Cerebellar cortex (tissue), 1 donor: Measurements from ENCODE around the gene SPR.

Source experiments
- DNase-seq: peaks from one replicate; pipeline ENCODE4 v3.0.0-alpha.2; 2015; ENCODE audit warnings: low spot score

Gene SPR

GRCh38 chr2:72932045-72932740 is 45.0 kb downstream of the SPR start:
- no peak for DNase-seq

GRCh38 chr2:72932805-72933204 is 45.6 kb downstream of the SPR start:
- DNase-seq, result no peak

GRCh38 chr2:72933207-72933606 is 46.0 kb downstream of the SPR start:
- no peak for DNase-seq

GRCh38 chr2:72933646-72934151 is 46.5 kb downstream of the SPR start:
- DNase-seq, result no peak

- no peak for DNase-seq
Measured at GRCh38 chr2:72934683-72935610, 47.7 kb downstream of the SPR start.

GRCh38 chr2:72935611-72935957 is 48.4 kb downstream of the SPR start:
- DNase-seq, result no peak

GRCh38 chr2:72936660-72937355 is 49.6 kb downstream of the SPR start:
- DNase-seq, result no peak

- DNase-seq, result no peak
Measured at GRCh38 chr2:72937356-72937669, 50.1 kb downstream of the SPR start.

- DNase-seq, result no peak
Measured at GRCh38 chr2:72938455-72938854, 51.2 kb downstream of the SPR start.

GRCh38 chr2:72940361-72940760 is 53.2 kb downstream of the SPR start:
- no peak for DNase-seq

GRCh38 chr2:72940786-72941185 is 53.6 kb downstream of the SPR start:
- no peak for DNase-seq
